ENCODE measurements around the gene CARD14. TPM values are rescaled to one million over a fixed set of nuclear protein-coding genes. Genes with fewer than 3 reads are reported as not detected.

Gene CARD14
- total and polyA plus RNA-seq, 2 of the 13 experiments (the other 11 are each of a cell fraction or from before 2014, with no cell fraction given) = 0.11 TPM; not detected in 1

- 0 out of 2 replicates have a peak, but pooled peaks have one; percentile 5 for TF ChIP-seq ZNF503 (CRISPR knock-in tag; IDR thresholded peaks at IDR 0.05)
- TF ChIP-seq MXI1 (IDR thresholded peaks at IDR 0.05; ENCODE audit: borderline replicate concordance, low read depth, low read length) = 0 out of 3 replicates have a peak, but pooled peaks have one; percentile 6
- TF ChIP-seq TFDP2 (CRISPR knock-in tag; IDR thresholded peaks at IDR 0.05) = 0 out of 2 replicates have a peak, but pooled peaks have one; percentile 2
- TF ChIP-seq ZFX (CRISPR knock-in tag; IDR thresholded peaks at IDR 0.05; ENCODE audit: low read depth) = peak; percentile 67
- 0 out of 2 replicates have a peak, but pooled peaks have one; percentile 5 for TF ChIP-seq PAXIP1 (CRISPR knock-in tag; conservative IDR thresholded peaks at IDR 0.05)
- TF ChIP-seq ZNF749 (CRISPR knock-in tag; IDR thresholded peaks at IDR 0.05; ENCODE audit: borderline replicate concordance) = no peak
- no peak for TF ChIP-seq HOXA7 (CRISPR knock-in tag; IDR thresholded peaks at IDR 0.05)
- no peak for TF ChIP-seq EP300 (IDR thresholded peaks at IDR 0.05; ENCODE audit: low read depth in 2 of 2, low read length in 2 of 2)
- TF ChIP-seq EP300 (CRISPR knock-in tag; IDR thresholded peaks at IDR 0.05; ENCODE audit: borderline replicate concordance) = 0 out of 2 replicates have a peak, but pooled peaks have one; percentile 18
- TF ChIP-seq ZSCAN29 (CRISPR knock-in tag; conservative IDR thresholded peaks at IDR 0.05) = 0 out of 2 replicates have a peak, but pooled peaks have one; percentile 1
- no peak for TF ChIP-seq REL (CRISPR knock-in tag; conservative IDR thresholded peaks at IDR 0.05)
- peak; percentile 65 for TF ChIP-seq ZFY (CRISPR knock-in tag; IDR thresholded peaks at IDR 0.05)
- TF ChIP-seq, protein P1, sequence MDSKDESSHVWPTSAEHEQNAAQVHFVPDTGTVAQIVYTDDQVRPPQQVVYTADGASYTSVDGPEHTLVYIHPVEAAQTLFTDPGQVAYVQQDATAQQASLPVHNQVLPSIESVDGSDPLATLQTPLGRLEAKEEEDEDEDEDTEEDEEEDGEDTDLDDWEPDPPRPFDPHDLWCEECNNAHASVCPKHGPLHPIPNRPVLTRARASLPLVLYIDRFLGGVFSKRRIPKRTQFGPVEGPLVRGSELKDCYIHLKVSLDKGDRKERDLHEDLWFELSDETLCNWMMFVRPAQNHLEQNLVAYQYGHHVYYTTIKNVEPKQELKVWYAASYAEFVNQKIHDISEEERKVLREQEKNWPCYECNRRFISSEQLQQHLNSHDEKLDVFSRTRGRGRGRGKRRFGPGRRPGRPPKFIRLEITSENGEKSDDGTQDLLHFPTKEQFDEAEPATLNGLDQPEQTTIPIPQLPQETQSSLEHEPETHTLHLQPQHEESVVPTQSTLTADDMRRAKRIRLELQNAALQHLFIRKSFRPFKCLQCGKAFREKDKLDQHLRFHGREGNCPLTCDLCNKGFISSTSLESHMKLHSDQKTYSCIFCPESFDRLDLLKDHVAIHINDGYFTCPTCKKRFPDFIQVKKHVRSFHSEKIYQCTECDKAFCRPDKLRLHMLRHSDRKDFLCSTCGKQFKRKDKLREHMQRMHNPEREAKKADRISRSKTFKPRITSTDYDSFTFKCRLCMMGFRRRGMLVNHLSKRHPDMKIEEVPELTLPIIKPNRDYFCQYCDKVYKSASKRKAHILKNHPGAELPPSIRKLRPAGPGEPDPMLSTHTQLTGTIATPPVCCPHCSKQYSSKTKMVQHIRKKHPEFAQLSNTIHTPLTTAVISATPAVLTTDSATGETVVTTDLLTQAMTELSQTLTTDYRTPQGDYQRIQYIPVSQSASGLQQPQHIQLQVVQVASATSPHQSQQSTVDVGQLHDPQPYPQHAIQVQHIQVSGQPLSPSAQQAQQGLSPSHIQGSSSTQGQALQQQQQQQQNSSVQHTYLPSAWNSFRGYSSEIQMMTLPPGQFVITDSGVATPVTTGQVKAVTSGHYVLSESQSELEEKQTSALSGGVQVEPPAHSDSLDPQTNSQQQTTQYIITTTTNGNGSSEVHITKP (CRISPR knock-in tag; IDR thresholded peaks at IDR 0.05; ENCODE audit: low read depth) = no peak
- TF ChIP-seq ZBTB43 (CRISPR knock-in tag; conservative IDR thresholded peaks at IDR 0.05) = no peak
- peak; percentile 23; the same call in 1 of the 2 replicates for TF ChIP-seq FOSL2 (CRISPR knock-in tag; IDR thresholded peaks at IDR 0.05)
- no peak for TF ChIP-seq TBX3 (IDR thresholded peaks at IDR 0.05; ENCODE audit: borderline replicate concordance)
These were observed 49.4 kb downstream of the CARD14 start (continued) for GRCh38 chr17:80219013-80219762.
